ENCODE measurements around the gene DHRS7B. TPM values are rescaled to one million over a fixed set of nuclear protein-coding genes. Genes with fewer than 3 reads are reported as not detected.
A peak's percentile ranks its signal among the peaks of the same experiment; 100 is the strongest.

The DHRS7B gene
- total RNA-seq, 1 experiment from 2014 or later, result 9.4 TPM

DNA sequence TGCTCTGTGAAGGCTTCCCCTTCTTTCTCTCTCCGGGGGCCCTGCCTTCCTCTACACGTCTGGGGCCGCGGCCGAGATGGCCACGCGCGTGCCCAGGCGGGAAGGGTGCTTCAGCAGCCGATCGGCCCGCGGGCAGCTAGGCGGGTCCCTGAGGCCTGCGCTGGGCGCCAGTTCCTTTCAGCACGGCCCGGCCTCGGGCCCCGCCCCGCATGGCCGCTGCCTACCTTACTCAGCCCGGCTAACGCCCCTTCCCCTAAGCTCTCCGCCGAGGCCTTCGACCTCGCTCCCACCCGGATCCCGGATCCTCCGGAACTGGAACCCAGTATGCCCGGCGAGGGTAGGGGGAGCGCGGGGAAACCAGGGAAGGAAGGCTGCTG is 86.9 kb downstream of the DHRS7B start:
- DNase-seq (ENCODE audit: low read depth, low spot score), result no peak
- TF ChIP-seq SIN3A (IDR thresholded peaks at IDR 0.05; ENCODE audit: borderline replicate concordance, insufficient read depth, low read depth, low read length) (no peak), TCF7L2 (IDR thresholded peaks at IDR 0.05; ENCODE audit: low read depth, low read length) (no peak), POLR2AphosphoS5 (IDR thresholded peaks at IDR 0.05; ENCODE audit: low read depth, low read length) (no peak)
- TF ChIP-seq, protein P1, sequence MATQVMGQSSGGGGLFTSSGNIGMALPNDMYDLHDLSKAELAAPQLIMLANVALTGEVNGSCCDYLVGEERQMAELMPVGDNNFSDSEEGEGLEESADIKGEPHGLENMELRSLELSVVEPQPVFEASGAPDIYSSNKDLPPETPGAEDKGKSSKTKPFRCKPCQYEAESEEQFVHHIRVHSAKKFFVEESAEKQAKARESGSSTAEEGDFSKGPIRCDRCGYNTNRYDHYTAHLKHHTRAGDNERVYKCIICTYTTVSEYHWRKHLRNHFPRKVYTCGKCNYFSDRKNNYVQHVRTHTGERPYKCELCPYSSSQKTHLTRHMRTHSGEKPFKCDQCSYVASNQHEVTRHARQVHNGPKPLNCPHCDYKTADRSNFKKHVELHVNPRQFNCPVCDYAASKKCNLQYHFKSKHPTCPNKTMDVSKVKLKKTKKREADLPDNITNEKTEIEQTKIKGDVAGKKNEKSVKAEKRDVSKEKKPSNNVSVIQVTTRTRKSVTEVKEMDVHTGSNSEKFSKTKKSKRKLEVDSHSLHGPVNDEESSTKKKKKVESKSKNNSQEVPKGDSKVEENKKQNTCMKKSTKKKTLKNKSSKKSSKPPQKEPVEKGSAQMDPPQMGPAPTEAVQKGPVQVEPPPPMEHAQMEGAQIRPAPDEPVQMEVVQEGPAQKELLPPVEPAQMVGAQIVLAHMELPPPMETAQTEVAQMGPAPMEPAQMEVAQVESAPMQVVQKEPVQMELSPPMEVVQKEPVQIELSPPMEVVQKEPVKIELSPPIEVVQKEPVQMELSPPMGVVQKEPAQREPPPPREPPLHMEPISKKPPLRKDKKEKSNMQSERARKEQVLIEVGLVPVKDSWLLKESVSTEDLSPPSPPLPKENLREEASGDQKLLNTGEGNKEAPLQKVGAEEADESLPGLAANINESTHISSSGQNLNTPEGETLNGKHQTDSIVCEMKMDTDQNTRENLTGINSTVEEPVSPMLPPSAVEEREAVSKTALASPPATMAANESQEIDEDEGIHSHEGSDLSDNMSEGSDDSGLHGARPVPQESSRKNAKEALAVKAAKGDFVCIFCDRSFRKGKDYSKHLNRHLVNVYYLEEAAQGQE (IDR thresholded peaks at IDR 0.05; ENCODE audit: insufficient read depth in 1 of 2, low read depth in 2 of 2, low read length in 1 of 2), result no peak
- TF ChIP-seq, protein P2, sequence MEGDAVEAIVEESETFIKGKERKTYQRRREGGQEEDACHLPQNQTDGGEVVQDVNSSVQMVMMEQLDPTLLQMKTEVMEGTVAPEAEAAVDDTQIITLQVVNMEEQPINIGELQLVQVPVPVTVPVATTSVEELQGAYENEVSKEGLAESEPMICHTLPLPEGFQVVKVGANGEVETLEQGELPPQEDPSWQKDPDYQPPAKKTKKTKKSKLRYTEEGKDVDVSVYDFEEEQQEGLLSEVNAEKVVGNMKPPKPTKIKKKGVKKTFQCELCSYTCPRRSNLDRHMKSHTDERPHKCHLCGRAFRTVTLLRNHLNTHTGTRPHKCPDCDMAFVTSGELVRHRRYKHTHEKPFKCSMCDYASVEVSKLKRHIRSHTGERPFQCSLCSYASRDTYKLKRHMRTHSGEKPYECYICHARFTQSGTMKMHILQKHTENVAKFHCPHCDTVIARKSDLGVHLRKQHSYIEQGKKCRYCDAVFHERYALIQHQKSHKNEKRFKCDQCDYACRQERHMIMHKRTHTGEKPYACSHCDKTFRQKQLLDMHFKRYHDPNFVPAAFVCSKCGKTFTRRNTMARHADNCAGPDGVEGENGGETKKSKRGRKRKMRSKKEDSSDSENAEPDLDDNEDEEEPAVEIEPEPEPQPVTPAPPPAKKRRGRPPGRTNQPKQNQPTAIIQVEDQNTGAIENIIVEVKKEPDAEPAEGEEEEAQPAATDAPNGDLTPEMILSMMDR (IDR thresholded peaks at IDR 0.05), result no peak

DNA sequence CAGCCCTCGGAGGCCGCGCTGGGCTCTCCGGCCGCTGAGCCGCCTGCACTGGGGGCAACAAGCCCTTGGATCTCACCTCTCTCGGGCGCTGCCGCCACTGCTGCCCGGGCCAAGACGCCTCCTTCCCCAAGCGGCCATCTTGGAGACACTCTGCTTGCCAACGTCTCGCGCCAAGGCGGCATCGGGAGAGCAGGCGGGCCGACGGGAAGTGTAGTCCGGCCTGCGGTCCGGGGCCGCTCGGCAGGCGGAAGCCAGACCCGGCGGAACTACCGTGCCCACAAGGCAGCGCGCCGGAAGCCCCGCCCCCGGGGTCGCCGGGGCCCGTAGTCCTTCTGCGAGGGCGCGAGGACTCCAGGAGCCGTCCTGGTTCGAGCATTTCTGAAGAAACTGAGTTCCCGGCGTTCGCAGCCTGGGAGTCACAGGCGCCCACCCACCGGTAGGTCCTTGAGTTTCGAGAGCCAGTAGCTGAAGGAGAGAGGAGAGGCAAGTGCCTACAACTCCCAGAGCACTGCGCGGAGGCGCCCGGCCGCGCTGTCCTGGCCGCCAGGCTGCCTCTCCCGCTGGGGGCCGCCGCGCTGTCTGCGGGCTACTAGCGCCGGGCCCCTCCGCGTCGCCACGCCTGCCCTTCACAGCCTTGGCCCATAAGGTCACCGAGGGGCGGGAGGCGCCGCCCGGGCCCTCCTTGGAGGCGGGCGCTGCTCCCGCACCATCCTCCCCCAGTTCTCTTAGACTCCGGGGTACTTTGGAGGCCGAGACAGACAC is 87.4 kb downstream of the DHRS7B start, which contains the start of gene TMEM11:
Gene TMEM11, minus strand, starts transcription at position 147 of the 762 bp plus-strand sequence. Its CDS starts 9 bp downstream, at position 138.
- Histone ChIP-seq H3K36me3 (ENCODE audit: control insufficient read depth, insufficient read depth, low read length) (peaks cover 3% of the 10 kb centered on the region), H3K4me3 (ENCODE audit: low read depth in 2 of 2, low read length in 2 of 2) (peak within 1 kb of the TSS; percentile 81 to 93), H3K27me3 (ENCODE audit: control insufficient read depth, insufficient read depth, low read length) (no peaks in the 10 kb centered on the region), H3K9me3 (ENCODE audit: control insufficient read depth, insufficient read depth, low read depth, low read length) (no peaks in the 10 kb centered on the region), H3K27ac (ENCODE audit: low read length) (peak within 1 kb of the TSS; percentile 92), H3K4me1 (ENCODE audit: control insufficient read depth, insufficient read depth, low read length) (peaks cover 15% of the 10 kb centered on the region)
- CTCF ChIA-PET, result no interaction called here
- ATAC-seq (peak; percentile 94), DNase-seq (ENCODE audit: low read depth, low spot score) (peak; percentile 38)
- in situ Hi-C loops (cut with HindIII; ENCODE audit: low pct_unique_long_range_greater_than_20kb, low sequenced_read_pairs) (no loop called here), intact Hi-C loops (cut with micrococcal nuclease; ENCODE audit: unreplicated experiment) (loop anchor here (10.0 kb wide), 1 partner anchor 89 kb away; the partner anchor contains the start of gene DHRS7B)
- no TSS peak for BruUV-seq (replicated peaks)
- TF ChIP-seq, protein P1 (IDR thresholded peaks at IDR 0.05; ENCODE audit: insufficient read depth in 1 of 2, low read depth in 2 of 2, low read length in 1 of 2), result no peak
- TF ChIP-seq TCF7L2 (IDR thresholded peaks at IDR 0.05; ENCODE audit: low read depth, low read length) (no peak), POLR2AphosphoS5 (IDR thresholded peaks at IDR 0.05; ENCODE audit: low read depth, low read length) (no peak)
- POLR2A ChIA-PET, result interaction anchor here (0.5 kb wide), 1 partner anchor 168 kb away, joined by 3 read pairs; no protein-coding TSS in a partner anchor

More for the DNA sequence above, 86.9 kb downstream of the DHRS7B start:
- H3K27ac ChIP-seq (ENCODE audit: low read length), result peak overlapping the region; percentile 88
- H3K27me3 ChIP-seq (ENCODE audit: control insufficient read depth, insufficient read depth, low read length), result no peaks in the 10 kb centered on the region
- POLR2A ChIA-PET, result no interaction called here
- CTCF ChIA-PET, result interaction anchor here (0.6 kb wide), 2 partner anchors 16 to 85 kb away, joined by 4 to 5 read pairs; no protein-coding TSS in a partner anchor
- H3K4me3 ChIP-seq (ENCODE audit: low read depth in 2 of 2, low read length in 2 of 2), result peak overlapping the region; percentile 81 to 93
- H3K9me3 ChIP-seq (ENCODE audit: control insufficient read depth, insufficient read depth, low read depth, low read length), result no peaks in the 10 kb centered on the region
- intact Hi-C loops (cut with micrococcal nuclease; ENCODE audit: unreplicated experiment) (loop anchor here (10.0 kb wide), 1 partner anchor 89 kb away; the partner anchor contains the start of gene DHRS7B), in situ Hi-C loops (cut with HindIII; ENCODE audit: low pct_unique_long_range_greater_than_20kb, low sequenced_read_pairs) (no loop called here)
- no TSS peak for BruUV-seq (replicated peaks)
- H3K36me3 ChIP-seq (ENCODE audit: control insufficient read depth, insufficient read depth, low read length), result peaks cover 3% of the 10 kb centered on the region
- ATAC-seq, result peak; percentile 14
- H3K4me1 ChIP-seq (ENCODE audit: control insufficient read depth, insufficient read depth, low read length), result peaks cover 15% of the 10 kb centered on the region

All from Panc1 (cell line).